DOHH2 (cell line): ENCODE measurements around the gene ADCY10.

Source experiments
- H3F3A ChIP-seq: fragments of 200-600 bp; sonication (generic), shearing (Covaris generic); 2 replicates; pipeline ENCODE4 v1.6.0; 2016; ENCODE audit warnings: antibody characterized with exemption, mild to moderate bottlenecking; ENCODE audit not compliant: control insufficient read depth, insufficient read depth
- H3K27ac ChIP-seq: fragments of 200-600 bp; sonication (generic); 2 replicates; pipeline ENCODE4 v1.5.1; 2014; ENCODE audit warnings: low read depth, mild to moderate bottlenecking, low read length, moderate library complexity
- H3K27me3 ChIP-seq: fragments of 200-600 bp; sonication (generic); 2 replicates; pipeline ENCODE4 v1.6.1; 2014; ENCODE audit warnings: mild to moderate bottlenecking, low read length, mixed read lengths; ENCODE audit not compliant: control insufficient read depth
- H3K36me3 ChIP-seq: fragments of 200-600 bp; sonication (generic); 2 replicates; pipeline ENCODE4 v1.6.1; 2014; ENCODE audit warnings: mild to moderate bottlenecking, low read length, moderate library complexity, mixed read lengths; ENCODE audit not compliant: control insufficient read depth
- H3K4me1 ChIP-seq: fragments of 200-600 bp; sonication (generic); 2 replicates; pipeline ENCODE4 v1.6.1; 2014; ENCODE audit warnings: mild to moderate bottlenecking, low read length, mixed read lengths; ENCODE audit not compliant: control insufficient read depth
- H3K4me2 ChIP-seq: fragments of 200-600 bp; sonication (generic); 2 replicates; pipeline ENCODE4 v1.6.0; 2014; ENCODE audit warnings: mild to moderate bottlenecking, low read length, moderate library complexity
- H3K4me3 ChIP-seq: fragments of 200-600 bp; sonication (generic); 2 replicates; pipeline ENCODE4 v1.5.1; 2014; ENCODE audit warnings: mild to moderate bottlenecking, low read length, mixed read lengths
- H3K79me2 ChIP-seq: fragments of 200-600 bp; sonication (generic); 2 replicates; pipeline ENCODE4 v1.6.1; 2014; ENCODE audit warnings: mild to moderate bottlenecking, low read length, mixed read lengths; ENCODE audit not compliant: control insufficient read depth
- H3K9me2 ChIP-seq: fragments of 200-600 bp; sonication (generic); replicated peaks from 2 replicates; pipeline ENCODE4 v1.6.1; 2014; ENCODE audit warnings: mild to moderate bottlenecking, low read length, mixed read lengths; ENCODE audit not compliant: control insufficient read depth
- H3K9me3 ChIP-seq: fragments of 200-600 bp; sonication (generic); 2 replicates; pipeline ENCODE4 v1.6.1; 2014; ENCODE audit warnings: antibody characterized with exemption, low read length, mixed read lengths; ENCODE audit not compliant: control insufficient read depth, insufficient read depth
- H4K20me1 ChIP-seq: fragments of 200-600 bp; sonication (generic); 2 replicates; pipeline ENCODE4 v1.6.0; 2014; ENCODE audit warnings: low read depth, mild to moderate bottlenecking, antibody characterized with exemption, low read length, moderate library complexity; ENCODE audit not compliant: control insufficient read depth, insufficient read depth
- CTCF ChIP-seq: fragments of 200-600 bp; sonication (generic); IDR thresholded peaks from one replicate; pipeline ENCODE4 v1.5.1; 2014; ENCODE audit warnings: antibody characterized with exemption, mild to moderate bottlenecking, low read depth, low read length; ENCODE audit not compliant: poor library complexity, severe bottlenecking
- EZH2phosphoT487 ChIP-seq: fragments of 200-600 bp; sonication (generic); IDR thresholded peaks from 2 replicates; pipeline ENCODE4 v1.6.1; 2017; ENCODE audit warnings: borderline replicate concordance, mild to moderate bottlenecking, antibody characterized with exemption, low read length, moderate library complexity, mixed read lengths

ADCY10 gene

GRCh38 chr1:167854184-167854583, 59.8 kb downstream of the ADCY10 start:
- H3K4me3 ChIP-seq = no peak overlapping the region
- no peaks in the 10 kb centered on the region for H3K9me2 ChIP-seq
- no peak for TF ChIP-seq EZH2phosphoT487
- 0 out of 2 replicates have a peak, but pooled peaks cover 3% of the 10 kb centered on the region for H3K27me3 ChIP-seq
- H3K9me3 ChIP-seq = no peaks in the 10 kb centered on the region
- H3K79me2 ChIP-seq = no peaks in the 10 kb centered on the region
- no peaks in the 10 kb centered on the region for H4K20me1 ChIP-seq
- no peaks in the 10 kb centered on the region for H3K36me3 ChIP-seq
- no peak overlapping the region for H3K27ac ChIP-seq
- no peaks in the 10 kb centered on the region for H3F3A ChIP-seq
- no peaks in the 10 kb centered on the region for H3K4me1 ChIP-seq
- no peak overlapping the region for H3K4me2 ChIP-seq

- no peak overlapping the region for H3K27ac ChIP-seq
- no peak overlapping the region for H3K4me2 ChIP-seq
- no peak for TF ChIP-seq EZH2phosphoT487
- TF ChIP-seq CTCF = no peak
- H3K9me2 ChIP-seq = no peaks in the 10 kb centered on the region
- H3K27me3 ChIP-seq = 0 out of 2 replicates have a peak, but pooled peaks cover 3% of the 10 kb centered on the region
- H3K36me3 ChIP-seq = no peaks in the 10 kb centered on the region
- H3K4me3 ChIP-seq = no peak overlapping the region
- H4K20me1 ChIP-seq = no peaks in the 10 kb centered on the region
- H3K9me3 ChIP-seq = no peaks in the 10 kb centered on the region
- H3K4me1 ChIP-seq = no peaks in the 10 kb centered on the region
- H3F3A ChIP-seq = no peaks in the 10 kb centered on the region
- H3K79me2 ChIP-seq = no peaks in the 10 kb centered on the region
Measured at GRCh38 chr1:167849666-167850065, 64.3 kb downstream of the ADCY10 start.

- no peak overlapping the region for H3K4me2 ChIP-seq
- H3K27me3 ChIP-seq = no peaks in the 10 kb centered on the region; the same call in 1 of the 2 replicates
- no peaks in the 10 kb centered on the region for H4K20me1 ChIP-seq
- no peak overlapping the region for H3K27ac ChIP-seq
- H3K4me3 ChIP-seq = no peak overlapping the region
- no peaks in the 10 kb centered on the region for H3K79me2 ChIP-seq
- H3K9me2 ChIP-seq = no peaks in the 10 kb centered on the region
- no peaks in the 10 kb centered on the region for H3F3A ChIP-seq
- H3K4me1 ChIP-seq = no peaks in the 10 kb centered on the region
- no peaks in the 10 kb centered on the region for H3K9me3 ChIP-seq
- TF ChIP-seq EZH2phosphoT487 (no peak), CTCF (no peak)
- H3K36me3 ChIP-seq = no peaks in the 10 kb centered on the region
Measured at GRCh38 chr1:167842872-167843271, 71.1 kb downstream of the ADCY10 start.

GRCh38 chr1:167841530-167841929, 72.4 kb downstream of the ADCY10 start:
- no peaks in the 10 kb centered on the region for H4K20me1 ChIP-seq
- H3K9me3 ChIP-seq = no peaks in the 10 kb centered on the region
- no peaks in the 10 kb centered on the region for H3K4me1 ChIP-seq
- TF ChIP-seq CTCF = no peak
- no peak overlapping the region for H3K4me3 ChIP-seq
- no peak overlapping the region for H3K27ac ChIP-seq
- H3K36me3 ChIP-seq = no peaks in the 10 kb centered on the region
- H3K9me2 ChIP-seq = no peaks in the 10 kb centered on the region
- no peaks in the 10 kb centered on the region; the same call in 1 of the 2 replicates for H3K27me3 ChIP-seq
- no peaks in the 10 kb centered on the region for H3K79me2 ChIP-seq
- H3F3A ChIP-seq = no peaks in the 10 kb centered on the region
- H3K4me2 ChIP-seq = no peak overlapping the region
